Mucosa of descending colon (tissue), 3 donors: ENCODE data around the gene TM4SF5. TPM values are rescaled to one million over a fixed set of nuclear protein-coding genes. Genes with fewer than 3 reads are reported as not detected.

Source experiments
- ATAC-seq: fragments of 200-7000 bp; cut with Tn5 transposase; one replicate; pipeline ENCODE4 v1.9.1; 2020; ENCODE audit warnings: mild to moderate bottlenecking, moderate library complexity
- DNase-seq, 3 donors: peaks; one replicate each; pipeline ENCODE4 v3.0.0-alpha.2; 2020
- H3K36me3 ChIP-seq: fragments of 200-600 bp; one replicate; pipeline ENCODE4 v1.8.0; 2021; ENCODE audit warnings: low read depth, mild to moderate bottlenecking
- H3K4me1 ChIP-seq: fragments of 200-600 bp; one replicate; pipeline ENCODE4 v1.8.0; 2021; ENCODE audit warnings: low read depth, mild to moderate bottlenecking
- H3K4me3 ChIP-seq: fragments of 200-600 bp; one replicate; pipeline ENCODE4 v1.8.0; 2021; ENCODE audit warnings: mild to moderate bottlenecking
- H3K9me3 ChIP-seq: fragments of 200-600 bp; one replicate; pipeline ENCODE4 v1.8.0; 2021; ENCODE audit warnings: mild to moderate bottlenecking
- intact Hi-C, 2 donors: fragments of 100-400 bp; cut with DNase I in 1 of 2; cut with micrococcal nuclease in 1 of 2; formaldehyde crosslinking; loops; one replicate each; pipeline versions ENCODE4 v1.11.0 to v1.11.1; 2022; cut with DNase I, micrococcal nuclease
- total RNA-seq, 3 donors: library from RNA; stranded (reverse); fragmentation: NEBNext Ultra II Directional in 2 of 3; extraction: Animal tissue kit (Norgen Biotek cat#: 25700) in 2 of 3; gene quantifications; one replicate each; pipeline versions ENCODE4 v1.2.1 to v1.2.4, GENCODE V29; 2021 to 2023
- TF ChIP-seq, protein P1 (sequence below): fragments of 200-600 bp; IDR thresholded peaks from one replicate; pipeline ENCODE4 v1.8.0; 2022; ENCODE audit warnings: antibody characterized with exemption, mild to moderate bottlenecking
- donor health status: DM: no; HTN: no; CAD: no; lungs with moderate emphysema.
- donor health status: DM: no; HTN: no; CAD: no.
- donor health status: DM: no; HTN: yes; CAD: no.

TM4SF5 gene
- total RNA-seq, 3 donors from 2014 or later, result 5.0 to 20.7 (median 12.5) TPM

DNA sequence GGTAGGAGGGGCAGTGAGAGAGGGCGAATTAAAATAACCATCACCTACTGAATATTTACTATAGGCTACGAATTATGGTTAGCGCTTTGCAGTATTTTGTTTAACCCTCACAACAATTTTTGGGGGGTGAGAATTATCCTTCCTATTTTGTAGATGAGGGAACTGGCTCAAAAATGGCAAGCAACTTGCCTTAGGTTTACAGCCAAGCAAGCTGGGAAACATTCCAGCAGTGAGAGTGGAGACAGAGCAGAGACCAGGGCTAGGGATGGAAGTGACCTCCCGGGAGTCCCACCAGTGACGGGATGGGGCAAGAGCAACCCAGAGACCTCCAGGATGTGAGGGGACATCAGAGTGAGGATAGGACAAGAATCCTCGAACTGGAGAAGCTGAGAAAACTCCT lies 14.8 kb downstream of the TM4SF5 start:
- Histone ChIP-seq H3K9me3 (no peaks in the 10 kb centered on the region), H3K36me3 (no peaks in the 10 kb centered on the region), H3K4me3 (no peak overlapping the region), H3K4me1 (peaks cover 36% of the 10 kb centered on the region)
- ATAC-seq (no peak), DNase-seq (no peak)
- TF ChIP-seq, protein P1, sequence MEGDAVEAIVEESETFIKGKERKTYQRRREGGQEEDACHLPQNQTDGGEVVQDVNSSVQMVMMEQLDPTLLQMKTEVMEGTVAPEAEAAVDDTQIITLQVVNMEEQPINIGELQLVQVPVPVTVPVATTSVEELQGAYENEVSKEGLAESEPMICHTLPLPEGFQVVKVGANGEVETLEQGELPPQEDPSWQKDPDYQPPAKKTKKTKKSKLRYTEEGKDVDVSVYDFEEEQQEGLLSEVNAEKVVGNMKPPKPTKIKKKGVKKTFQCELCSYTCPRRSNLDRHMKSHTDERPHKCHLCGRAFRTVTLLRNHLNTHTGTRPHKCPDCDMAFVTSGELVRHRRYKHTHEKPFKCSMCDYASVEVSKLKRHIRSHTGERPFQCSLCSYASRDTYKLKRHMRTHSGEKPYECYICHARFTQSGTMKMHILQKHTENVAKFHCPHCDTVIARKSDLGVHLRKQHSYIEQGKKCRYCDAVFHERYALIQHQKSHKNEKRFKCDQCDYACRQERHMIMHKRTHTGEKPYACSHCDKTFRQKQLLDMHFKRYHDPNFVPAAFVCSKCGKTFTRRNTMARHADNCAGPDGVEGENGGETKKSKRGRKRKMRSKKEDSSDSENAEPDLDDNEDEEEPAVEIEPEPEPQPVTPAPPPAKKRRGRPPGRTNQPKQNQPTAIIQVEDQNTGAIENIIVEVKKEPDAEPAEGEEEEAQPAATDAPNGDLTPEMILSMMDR, result no peak
- intact Hi-C loops, result loop anchor here (5.0 to 10.0 kb wide), 3 partner anchors 62 to 101 kb away; no protein-coding TSS in a partner anchor

DNA sequence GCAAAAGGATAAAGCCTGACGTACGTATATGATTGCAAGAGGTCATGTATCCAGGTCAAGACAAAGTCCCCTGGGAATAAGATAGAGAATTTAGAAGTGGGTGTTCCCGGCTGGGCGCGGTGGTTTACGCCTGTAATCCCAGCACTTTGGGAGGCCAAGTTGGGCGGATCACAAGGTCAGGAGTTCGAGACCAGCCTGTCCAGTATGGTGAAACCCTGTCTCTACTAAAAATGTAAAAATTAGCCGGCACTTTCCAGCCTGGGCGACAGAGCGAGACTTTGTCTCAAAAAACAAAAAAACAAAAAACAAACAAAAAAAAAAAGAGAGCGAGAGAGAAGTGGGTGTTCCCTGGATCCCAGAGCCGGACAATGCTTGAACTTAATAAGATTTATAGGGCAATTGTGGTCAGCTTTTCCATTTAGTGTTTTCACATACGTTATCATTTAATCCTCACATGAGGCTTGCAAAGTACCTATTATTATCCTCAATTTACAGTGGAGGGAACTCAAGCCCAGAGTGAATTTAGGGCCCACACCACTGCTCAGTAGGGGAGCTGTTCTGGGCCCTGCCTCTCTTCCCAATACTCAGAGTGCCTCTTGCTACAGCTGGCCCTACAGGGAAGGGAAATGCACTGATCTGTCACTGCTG lies 16.6 kb downstream of the TM4SF5 start:
- DNase-seq (peak in 1 of 3 donors; percentile 44), ATAC-seq (no peak)
- no peaks in the 10 kb centered on the region for H3K9me3 ChIP-seq
- TF ChIP-seq, protein P1, result no peak
- no peaks in the 10 kb centered on the region for H3K36me3 ChIP-seq
- intact Hi-C loops, result loop anchor here (5.0 to 10.0 kb wide), 3 partner anchors 63 to 99 kb away; no protein-coding TSS in a partner anchor
- H3K4me1 ChIP-seq, result peaks cover 36% of the 10 kb centered on the region
- no peak overlapping the region for H3K4me3 ChIP-seq

DNA sequence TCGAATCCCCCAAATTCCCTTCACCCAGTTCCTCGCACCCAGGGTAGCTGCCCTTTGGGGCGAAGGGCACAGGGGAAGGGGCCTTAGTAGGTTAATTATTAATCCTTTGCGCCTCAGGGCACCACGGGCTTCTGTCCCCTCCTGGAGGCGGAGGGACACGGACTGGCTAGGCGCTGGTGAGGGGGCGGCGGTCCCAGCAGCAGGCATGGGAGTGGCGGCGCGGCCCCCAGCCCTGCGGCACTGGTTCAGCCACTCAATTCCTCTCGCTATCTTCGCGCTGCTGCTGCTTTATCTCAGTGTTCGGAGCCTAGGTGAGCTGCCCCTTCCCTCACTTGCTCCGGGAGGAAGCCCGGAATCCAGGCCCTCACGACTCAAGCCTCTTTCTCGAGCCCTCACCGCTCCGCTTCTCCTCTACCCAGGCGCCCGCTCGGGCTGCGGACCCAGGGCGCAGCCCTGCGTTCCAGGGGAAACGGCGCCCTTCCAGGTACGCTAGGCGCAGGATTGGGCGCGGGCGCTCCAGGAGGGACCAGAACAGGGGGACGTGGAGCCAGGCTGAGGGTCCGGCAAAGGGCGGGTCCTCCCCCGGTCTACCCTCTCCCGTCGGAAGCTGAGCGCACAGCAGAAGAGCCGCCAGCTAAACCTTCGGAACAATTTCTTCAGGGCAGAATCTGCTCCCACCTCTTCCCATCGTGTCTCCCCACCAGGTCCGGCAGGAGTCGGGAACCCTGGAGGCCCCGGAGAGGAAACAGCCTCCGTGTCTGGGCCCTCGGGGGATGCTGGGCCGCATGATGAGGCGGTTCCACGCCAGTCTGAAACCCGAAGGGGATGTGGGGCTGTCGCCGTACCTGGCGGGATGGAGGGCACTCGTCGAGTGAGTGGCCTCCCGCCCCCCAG lies 17.4 kb downstream of the TM4SF5 start, which contains the start of gene GLTPD2:
Gene GLTPD2 (plus strand): TSS at position 158 of the 894 bp plus-strand sequence. CDS start 48 bp downstream, at position 206.
- Histone ChIP-seq H3K4me3 (peak within 1 kb of the TSS; percentile 29), H3K9me3 (no peaks in the 10 kb centered on the region), H3K4me1 (peaks cover 36% of the 10 kb centered on the region), H3K36me3 (no peaks in the 10 kb centered on the region)
- intact Hi-C loops, result loop anchor here (5.0 to 10.0 kb wide), 3 partner anchors 64 to 98 kb away; no protein-coding TSS in a partner anchor
- TF ChIP-seq, protein P1, result no peak
- ATAC-seq (peak; percentile 7), DNase-seq (peak; percentile 19 to 62 (median 51))

DNA sequence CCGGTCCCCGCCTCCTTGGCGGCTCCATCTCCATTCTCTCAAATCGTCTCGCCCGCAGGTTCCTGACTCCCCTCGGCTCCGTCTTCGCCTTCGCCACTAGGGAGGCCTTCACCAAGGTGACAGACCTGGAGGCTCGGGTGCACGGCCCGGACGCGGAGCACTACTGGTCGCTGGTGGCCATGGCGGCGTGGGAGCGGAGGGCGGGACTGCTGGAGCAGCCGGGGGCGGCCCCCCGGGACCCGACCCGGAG lies 17.9 kb downstream of the TM4SF5 start:
- Histone ChIP-seq H3K4me1 (peaks cover 36% of the 10 kb centered on the region), H3K9me3 (no peaks in the 10 kb centered on the region), H3K36me3 (no peaks in the 10 kb centered on the region), H3K4me3 (peak overlapping the region; percentile 29)
- intact Hi-C loops, result loop anchor here (5.0 to 10.0 kb wide), 3 partner anchors 65 to 98 kb away; no protein-coding TSS in a partner anchor
- no peak for DNase-seq
- TF ChIP-seq, protein P1, result no peak
- no peak for ATAC-seq

DNA sequence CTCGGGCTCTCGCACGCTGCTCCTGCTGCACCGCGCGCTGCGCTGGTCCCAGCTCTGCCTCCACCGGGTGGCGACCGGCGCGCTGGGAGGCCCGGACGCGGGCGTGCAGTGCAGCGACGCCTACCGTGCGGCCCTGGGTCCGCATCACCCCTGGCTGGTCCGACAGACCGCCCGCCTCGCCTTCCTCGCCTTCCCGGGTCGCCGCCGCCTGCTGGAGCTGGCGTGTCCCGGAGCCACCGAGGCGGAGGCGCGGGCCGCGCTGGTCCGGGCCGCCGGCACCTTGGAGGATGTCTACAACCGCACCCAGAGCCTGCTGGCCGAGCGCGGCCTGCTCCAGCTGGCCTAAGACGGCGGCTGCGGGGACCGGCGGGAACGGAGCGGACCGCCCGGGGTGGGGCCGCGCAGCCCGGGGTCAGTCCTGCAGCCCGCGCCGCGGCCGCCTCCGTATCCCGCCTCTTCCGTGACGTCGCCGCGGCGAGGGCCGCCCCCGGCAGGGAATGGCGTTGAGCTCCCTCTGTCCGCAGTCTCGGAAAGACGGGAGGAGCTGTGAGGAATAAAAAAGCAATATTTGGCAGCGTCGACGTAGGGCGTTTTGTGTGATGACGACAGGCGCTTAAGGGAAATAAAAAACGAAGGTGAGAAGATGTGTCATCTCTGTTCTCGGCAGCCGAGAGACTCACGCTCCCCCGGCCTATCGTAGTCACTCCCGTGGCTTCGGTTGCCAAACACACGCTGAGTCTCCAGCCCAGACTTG lies 18.4 kb downstream of the TM4SF5 start:
- DNase-seq, result peak; percentile 89 to 93 (median 91)
- TF ChIP-seq, protein P1, result peak; percentile 93
- peaks cover 36% of the 10 kb centered on the region for H3K4me1 ChIP-seq
- peak overlapping the region; percentile 29 for H3K4me3 ChIP-seq
- ATAC-seq, result peak; percentile 94
- no peaks in the 10 kb centered on the region for H3K9me3 ChIP-seq
- H3K36me3 ChIP-seq, result no peaks in the 10 kb centered on the region
- intact Hi-C loops, result loop anchor here (5.0 to 10.0 kb wide), 3 partner anchors 65 to 97 kb away; no protein-coding TSS in a partner anchor
